Adrenal gland (tissue), 5 donors: ENCODE results near the gene EIF2S2.

Experiments used
- CTCF ChIP-seq, 6 experiments: fragments of 450-650 bp in 4 of 6; fragments of 200-600 bp in 2 of 6; sonication (generic) in 1 of 6; IDR thresholded peaks; 1 replicate in 5 of 6; 2 replicates in 1 of 6; pipeline versions ENCODE4 v1.5.1 to v1.8.0; 2016 to 2021; ENCODE audit warnings: antibody characterized with exemption in 6 of 6, mild to moderate bottlenecking in 2 of 6, moderate library complexity in 1 of 6
- POLR2A ChIP-seq, 2 donors: fragments of 450-650 bp; IDR thresholded peaks; one replicate each; pipeline ENCODE4 v1.6.1; 2017; ENCODE audit warnings: antibody characterized with exemption in 2 of 2, mild to moderate bottlenecking in 2 of 2, moderate library complexity in 1 of 2
- donor health status: DM: no; HTN: no; CAD: no.

GRCh38 chr20:34041226-34041625 is 70.8 kb downstream of the EIF2S2 start:
- no peak for TF ChIP-seq CTCF (IDR thresholded peaks at IDR 0.05)
- no peak for TF ChIP-seq POLR2A (IDR thresholded peaks at IDR 0.05)
